Thyroid gland (tissue), 4 donors: ENCODE results near the gene PYDC1.

Source experiments
- CTCF ChIP-seq, 6 experiments: fragments of 200-600 bp in 3 of 6; fragments of 450-650 bp in 3 of 6; sonication (generic) in 3 of 6; IDR thresholded peaks; one replicate each; pipeline ENCODE4 v1.5.1; 2016 to 2019; ENCODE audit warnings: antibody characterized with exemption in 6 of 6, mild to moderate bottlenecking in 2 of 6, inconsistent platforms in 1 of 6, moderate library complexity in 1 of 6
- POLR2A ChIP-seq, 2 donors: fragments of 450-650 bp; IDR thresholded peaks; one replicate each; pipeline ENCODE4 v1.6.1; 2017; ENCODE audit warnings: antibody characterized with exemption in 2 of 2, mild to moderate bottlenecking in 2 of 2, moderate library complexity in 1 of 2

GRCh38 chr16:31213877-31214707 lies 2.8 kb downstream of the PYDC1 start, which contains the start of gene TRIM72:
- no peak for TF ChIP-seq POLR2A (IDR thresholded peaks at IDR 0.05)
- no peak for TF ChIP-seq CTCF (IDR thresholded peaks at IDR 0.05)
